GM12878 (cell line): ENCODE results near the gene ASB2. TPM values are rescaled to one million over a fixed set of nuclear protein-coding genes. Genes with fewer than 3 reads are reported as not detected.

Experiments
- ASH2L ChIP-seq: fragments of 300-600, 200-600 bp; sonication (generic); IDR thresholded peaks from 2 replicates; pipeline ENCODE4 v1.6.1; 2017; ENCODE audit warnings: low read depth, mild to moderate bottlenecking, borderline replicate concordance
- ATF3 ChIP-seq: IDR thresholded peaks from 2 replicates; pipeline ENCODE4 v1.6.1; 2011; ENCODE audit warnings: low read depth, mild to moderate bottlenecking, low read length, moderate library complexity, borderline replicate concordance; ENCODE audit errors: extremely low read depth
- BHLHE40 ChIP-seq, 2 experiments: fragments of 450-650 bp in 1 of 2; IDR thresholded peaks; 2 replicates each; pipeline ENCODE4 v1.6.1; 2011 to 2017; ENCODE audit warnings: low read depth in 2 of 2, borderline replicate concordance in 1 of 2, improper control_type of control experiment in 1 of 2, low read length in 1 of 2, mild to moderate bottlenecking in 1 of 2
- CHD2 ChIP-seq: IDR thresholded peaks from 2 replicates; pipeline ENCODE4 v1.6.1; 2011; ENCODE audit warnings: low read depth, low read length, improper control_type of control experiment, borderline replicate concordance
- GABPA ChIP-seq: IDR thresholded peaks from 2 replicates; pipeline ENCODE4 v1.6.1; 2014; ENCODE audit warnings: antibody characterized with exemption, low read depth, mild to moderate bottlenecking, inconsistent platforms
- POLR2AphosphoS5 ChIP-seq: IDR thresholded peaks from 2 replicates; pipeline ENCODE4 v1.6.1; 2011; ENCODE audit warnings: mild to moderate bottlenecking, low read length, inconsistent platforms
- RAD51 ChIP-seq: fragments of 450-650 bp; IDR thresholded peaks from 2 replicates; pipeline ENCODE4 v1.6.1; 2016; ENCODE audit warnings: moderate library complexity, mild to moderate bottlenecking, inconsistent platforms
- REST ChIP-seq: IDR thresholded peaks from 2 replicates; pipeline ENCODE4 v1.6.1; 2012; ENCODE audit warnings: mild to moderate bottlenecking, low read depth, low read length
- RFX5 ChIP-seq: IDR thresholded peaks from 2 replicates; pipeline ENCODE4 v1.6.1; 2011; ENCODE audit warnings: low read depth, low read length, improper control_type of control experiment
- SIN3A ChIP-seq: IDR thresholded peaks from 2 replicates; pipeline ENCODE4 v1.6.1; 2012; ENCODE audit warnings: low read depth, low read length, improper control_type of control experiment
- SUPT20H ChIP-seq: IDR thresholded peaks from 2 replicates; pipeline ENCODE4 v1.6.1; 2011; ENCODE audit warnings: low read depth, mild to moderate bottlenecking, low read length, moderate library complexity, borderline replicate concordance; ENCODE audit not compliant: control insufficient read depth
- TBL1XR1 ChIP-seq: IDR thresholded peaks from 2 replicates; pipeline ENCODE4 v1.6.1; 2012; ENCODE audit warnings: low read depth, low read length, improper control_type of control experiment
- USF1 ChIP-seq: IDR thresholded peaks from 2 replicates; pipeline ENCODE4 v1.6.1; 2011; ENCODE audit warnings: borderline replicate concordance, low read depth, mild to moderate bottlenecking, moderate library complexity, mixed read lengths, low read length; ENCODE audit not compliant: insufficient read depth; ENCODE audit errors: extremely low read length
- ZNF687 ChIP-seq: fragments of 450-650 bp; IDR thresholded peaks from 2 replicates; pipeline ENCODE4 v1.6.1; 2017; ENCODE audit warnings: mild to moderate bottlenecking, moderate library complexity
- polyA plus RNA-seq, 11 experiments: library from polyadenylated mRNA; depleted of rRNA in 4 of 11; unstranded in 6 of 11; stranded (reverse) in 5 of 11; fragments of >200 nt; fragmentation: Nextera tagmentation in 4 of 11; fragmentation: Illumina TruSeq in 1 of 11; extraction: Ambion mirVana in 4 of 11; extraction: Trizol in 1 of 11; gene quantifications; 1 replicate in 1 of 11; 2 replicates in 10 of 11; pipeline versions ENCODE4 v1.2.1 to v1.2.3, GENCODE V29; 2011 to 2016; ENCODE audit warnings: inconsistent platforms in 2 of 11, missing spikeins in 2 of 11, low read depth in 1 of 11
- total RNA-seq, 4 experiments: library from RNA; depleted of rRNA in 3 of 4; stranded (reverse); fragments of >200 nt in 3 of 4; fragmentation: Illumina TruSeq in 1 of 4; extraction: Trizol in 1 of 4; gene quantifications; 2 replicates each; pipeline versions ENCODE4 v1.2.1 to v1.2.3, GENCODE V29; 2013 to 2021
- TF ChIP-seq, protein P1 (sequence below): fragments of 450-650 bp; IDR thresholded peaks from 2 replicates; pipeline ENCODE4 v1.6.1; 2018; ENCODE audit warnings: borderline replicate concordance, mild to moderate bottlenecking; ENCODE audit not compliant: partially characterized antibody
- TF ChIP-seq, protein P2 (sequence below): fragments of 450-650 bp; IDR thresholded peaks from 2 replicates; pipeline ENCODE4 v1.6.1; 2017; ENCODE audit warnings: mild to moderate bottlenecking

The ASB2 gene
- total and polyA plus RNA-seq, 10 of the 15 experiments (the other 5 are each of a cell fraction or from before 2014, with no cell fraction given) = 3.0 to 54.8 (median 33.5) TPM

DNA sequence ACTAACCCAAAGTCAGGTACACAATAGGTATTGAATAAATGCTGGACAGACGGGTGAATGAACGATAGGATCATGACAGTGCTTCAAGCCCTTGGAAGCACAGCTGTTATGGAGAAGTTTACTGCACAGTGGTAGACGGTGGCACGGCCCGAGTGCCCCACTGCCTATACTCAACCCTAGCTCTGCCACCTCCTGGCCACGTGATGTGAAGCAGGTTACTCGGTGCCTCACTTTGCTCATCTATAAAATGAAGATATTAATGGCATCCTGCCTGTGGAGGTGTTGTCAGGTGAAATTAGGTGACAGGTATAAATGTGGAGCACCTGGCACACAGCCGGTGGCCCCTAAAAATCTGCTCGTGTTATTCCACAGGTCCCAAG lies 5.8 kb downstream of the ASB2 start (continued):
- TF ChIP-seq, protein P1, sequence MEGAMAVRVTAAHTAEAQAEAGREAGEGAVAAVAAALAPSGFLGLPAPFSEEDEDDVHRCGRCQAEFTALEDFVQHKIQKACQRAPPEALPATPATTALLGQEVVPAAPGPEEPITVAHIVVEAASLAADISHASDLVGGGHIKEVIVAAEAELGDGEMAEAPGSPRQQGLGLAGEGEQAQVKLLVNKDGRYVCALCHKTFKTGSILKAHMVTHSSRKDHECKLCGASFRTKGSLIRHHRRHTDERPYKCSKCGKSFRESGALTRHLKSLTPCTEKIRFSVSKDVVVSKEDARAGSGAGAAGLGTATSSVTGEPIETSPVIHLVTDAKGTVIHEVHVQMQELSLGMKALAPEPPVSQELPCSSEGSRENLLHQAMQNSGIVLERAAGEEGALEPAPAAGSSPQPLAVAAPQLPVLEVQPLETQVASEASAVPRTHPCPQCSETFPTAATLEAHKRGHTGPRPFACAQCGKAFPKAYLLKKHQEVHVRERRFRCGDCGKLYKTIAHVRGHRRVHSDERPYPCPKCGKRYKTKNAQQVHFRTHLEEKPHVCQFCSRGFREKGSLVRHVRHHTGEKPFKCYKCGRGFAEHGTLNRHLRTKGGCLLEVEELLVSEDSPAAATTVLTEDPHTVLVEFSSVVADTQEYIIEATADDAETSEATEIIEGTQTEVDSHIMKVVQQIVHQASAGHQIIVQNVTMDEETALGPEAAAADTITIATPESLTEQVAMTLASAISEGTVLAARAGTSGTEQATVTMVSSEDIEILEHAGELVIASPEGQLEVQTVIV = no peak
- TF ChIP-seq SUPT20H = no peak
- TF ChIP-seq RAD51 = peak; percentile 51
- TF ChIP-seq USF1 = peak; percentile 61
- no peak for TF ChIP-seq RFX5
- 0 out of 2 replicates have a peak, but pooled peaks have one; percentile 26 for TF ChIP-seq SIN3A
- no peak for TF ChIP-seq GABPA
- TF ChIP-seq, protein P2, sequence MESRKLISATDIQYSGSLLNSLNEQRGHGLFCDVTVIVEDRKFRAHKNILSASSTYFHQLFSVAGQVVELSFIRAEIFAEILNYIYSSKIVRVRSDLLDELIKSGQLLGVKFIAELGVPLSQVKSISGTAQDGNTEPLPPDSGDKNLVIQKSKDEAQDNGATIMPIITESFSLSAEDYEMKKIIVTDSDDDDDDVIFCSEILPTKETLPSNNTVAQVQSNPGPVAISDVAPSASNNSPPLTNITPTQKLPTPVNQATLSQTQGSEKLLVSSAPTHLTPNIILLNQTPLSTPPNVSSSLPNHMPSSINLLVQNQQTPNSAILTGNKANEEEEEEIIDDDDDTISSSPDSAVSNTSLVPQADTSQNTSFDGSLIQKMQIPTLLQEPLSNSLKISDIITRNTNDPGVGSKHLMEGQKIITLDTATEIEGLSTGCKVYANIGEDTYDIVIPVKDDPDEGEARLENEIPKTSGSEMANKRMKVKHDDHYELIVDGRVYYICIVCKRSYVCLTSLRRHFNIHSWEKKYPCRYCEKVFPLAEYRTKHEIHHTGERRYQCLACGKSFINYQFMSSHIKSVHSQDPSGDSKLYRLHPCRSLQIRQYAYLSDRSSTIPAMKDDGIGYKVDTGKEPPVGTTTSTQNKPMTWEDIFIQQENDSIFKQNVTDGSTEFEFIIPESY = no peak
- TF ChIP-seq ZNF687 = peak; percentile 26
- no peak for TF ChIP-seq ASH2L
- TF ChIP-seq TBL1XR1 = no peak
- no peak for TF ChIP-seq REST
- TF ChIP-seq POLR2AphosphoS5 = no peak
- TF ChIP-seq BHLHE40 (IDR thresholded peaks at IDR 0.05; ENCODE audit: borderline replicate concordance in 1 of 2, low read depth in 2 of 2, low read length in 1 of 2) = no peak
- TF ChIP-seq CHD2 = no peak
- no peak for TF ChIP-seq ATF3
